GM23248 (cell line): ENCODE results near the gene ZDHHC24. TPM values are rescaled to one million over a fixed set of nuclear protein-coding genes. Genes with fewer than 3 reads are reported as not detected.

Experiments used
- DNase-seq: peaks from one replicate; pipeline ENCODE4 v3.0.0-alpha.2; 2015
- H2AFZ ChIP-seq: fragments of 200-600 bp; sonication (generic); 2 replicates; pipeline ENCODE4 v1.6.1; 2016; ENCODE audit warnings: antibody characterized with exemption
- H3F3A ChIP-seq: fragments of 200-600 bp; sonication (generic); 2 replicates; pipeline ENCODE4 v1.6.1; 2016; ENCODE audit warnings: mild to moderate bottlenecking, antibody characterized with exemption, mixed run types; ENCODE audit not compliant: insufficient read depth
- H3K27ac ChIP-seq: fragments of 200-600 bp; sonication (generic); 2 replicates; pipeline ENCODE4 v1.5.1; 2016; ENCODE audit warnings: mild to moderate bottlenecking
- H3K27me3 ChIP-seq: fragments of 200-600 bp; sonication (generic); replicated peaks from 2 replicates; pipeline ENCODE4 v1.6.1; 2016; ENCODE audit warnings: mild to moderate bottlenecking; ENCODE audit not compliant: insufficient read depth
- H3K36me3 ChIP-seq: fragments of 200-600 bp; sonication (generic); 2 replicates; pipeline ENCODE4 v1.6.1; 2016; ENCODE audit warnings: low read depth, mild to moderate bottlenecking
- H3K4me1 ChIP-seq: fragments of 200-600 bp; sonication (generic); 2 replicates; pipeline ENCODE4 v1.6.1; 2016; ENCODE audit warnings: mild to moderate bottlenecking; ENCODE audit not compliant: insufficient read depth
- H3K4me2 ChIP-seq: fragments of 200-600 bp; sonication (generic); one replicate; pipeline ENCODE4 v1.6.1; 2016; ENCODE audit warnings: mild to moderate bottlenecking; ENCODE audit not compliant: unreplicated experiment
- H3K4me3 ChIP-seq: fragments of 200-600 bp; sonication (generic); 2 replicates; pipeline ENCODE4 v1.5.1; 2016; ENCODE audit warnings: mild to moderate bottlenecking
- H3K79me2 ChIP-seq: fragments of 200-600 bp; sonication (generic); 2 replicates; pipeline ENCODE4 v1.6.1; 2016; ENCODE audit warnings: mild to moderate bottlenecking; ENCODE audit not compliant: insufficient read depth
- H3K9ac ChIP-seq: fragments of 200-600 bp; sonication (generic); 2 replicates; pipeline ENCODE4 v1.6.1; 2016; ENCODE audit warnings: mild to moderate bottlenecking
- H3K9me2 ChIP-seq: fragments of 200-600 bp; sonication (generic); 2 replicates; pipeline ENCODE4 v1.6.1; 2016; ENCODE audit warnings: mixed run types, mild to moderate bottlenecking, moderate library complexity; ENCODE audit not compliant: insufficient read depth
- H3K9me3 ChIP-seq: fragments of 200-600 bp; sonication (generic); one replicate; pipeline ENCODE4 v1.6.1; 2017; ENCODE audit warnings: low read depth
- H4K20me1 ChIP-seq: fragments of 200-600 bp; sonication (generic); 2 replicates; pipeline ENCODE4 v1.6.0; 2016; ENCODE audit not compliant: insufficient read depth
- EZH2 ChIP-seq: fragments of 200-600 bp; sonication (generic); IDR thresholded peaks from 2 replicates; pipeline ENCODE4 v1.6.1; 2018; ENCODE audit warnings: antibody characterized with exemption, mild to moderate bottlenecking; ENCODE audit not compliant: insufficient read depth, poor library complexity, severe bottlenecking
- EZH2phosphoT487 ChIP-seq: fragments of 200-600 bp; sonication (generic); IDR thresholded peaks from 2 replicates; pipeline ENCODE4 v1.6.1; 2018; ENCODE audit warnings: antibody characterized with exemption, moderate library complexity, mild to moderate bottlenecking, low read depth; ENCODE audit not compliant: insufficient read depth
- whole genome bisulfite sequencing, 2 experiments: methylation state at CpG; one replicate each; pipeline ENCODE4 v1.1.6; 2015 to 2017; ENCODE audit warnings: low lambda C conversion rate in 2 of 2, low coverage in 1 of 2; ENCODE audit errors: missing lambda C conversion rate in 2 of 2; 5-methylcytosine and 5-hydroxymethylcytosine counted together
- in situ Hi-C: fragments of 300-500 bp; cut with MboI; formaldehyde crosslinking; loops from 2 replicates; pipeline ENCODE4 v1.15.0; 2020
- polyA plus RNA-seq: library from polyadenylated mRNA; unstranded; fragments of >200 nt; fragmentation: Nextera tagmentation; extraction: Ambion mirVana; gene quantifications from 2 replicates; pipeline ENCODE4 v1.2.1, GENCODE V29; 2016
- total RNA-seq: library from RNA; depleted of rRNA; stranded (reverse); fragments of >200 nt; shearing (Covaris generic); gene quantifications from 2 replicates; pipeline ENCODE4 v1.2.3, GENCODE V29; 2014

ZDHHC24 gene
- total and polyA plus RNA-seq, 2 experiments from 2014 or later: 20.8 to 23.5 TPM

- no peaks in the 10 kb centered on the region for H3F3A ChIP-seq
- peaks cover 14% of the 10 kb centered on the region for H3K79me2 ChIP-seq
- H3K9me3 ChIP-seq: no peaks in the 10 kb centered on the region
- peak within 1 kb of the TSS; percentile 88 for H3K27ac ChIP-seq
- H3K4me3 ChIP-seq: peak within 1 kb of the TSS; percentile 85
- no peaks in the 10 kb centered on the region for H3K9me2 ChIP-seq
- TF ChIP-seq EZH2phosphoT487: no peak
- WGBS, 2 experiments: 1 to 2% methylated on average over 47 to 62 of the region's 62 CpGs
- H3K9ac ChIP-seq: peak within 1 kb of the TSS; percentile 96
- H3K27me3 ChIP-seq: no peaks in the 10 kb centered on the region
- no peaks in the 10 kb centered on the region for H4K20me1 ChIP-seq
- H3K4me2 ChIP-seq: peak within 1 kb of the TSS; percentile 86
- peak; percentile 99 for DNase-seq
- 0 out of 2 replicates have a peak, but pooled peaks cover 8% of the 10 kb centered on the region for H3K4me1 ChIP-seq
- H2AFZ ChIP-seq: peak within 1 kb of the TSS; percentile 87
- H3K36me3 ChIP-seq: no peaks in the 10 kb centered on the region
- in situ Hi-C loops: no loop called here
Measured at GRCh38 chr11:66480117-66480938, 65.5 kb downstream of the ZDHHC24 start, which contains the start of gene DPP3. DPP3 (plus strand) TSS chr11:66480434; CDS start chr11:66482201, 1,767 bp downstream.

DNA sequence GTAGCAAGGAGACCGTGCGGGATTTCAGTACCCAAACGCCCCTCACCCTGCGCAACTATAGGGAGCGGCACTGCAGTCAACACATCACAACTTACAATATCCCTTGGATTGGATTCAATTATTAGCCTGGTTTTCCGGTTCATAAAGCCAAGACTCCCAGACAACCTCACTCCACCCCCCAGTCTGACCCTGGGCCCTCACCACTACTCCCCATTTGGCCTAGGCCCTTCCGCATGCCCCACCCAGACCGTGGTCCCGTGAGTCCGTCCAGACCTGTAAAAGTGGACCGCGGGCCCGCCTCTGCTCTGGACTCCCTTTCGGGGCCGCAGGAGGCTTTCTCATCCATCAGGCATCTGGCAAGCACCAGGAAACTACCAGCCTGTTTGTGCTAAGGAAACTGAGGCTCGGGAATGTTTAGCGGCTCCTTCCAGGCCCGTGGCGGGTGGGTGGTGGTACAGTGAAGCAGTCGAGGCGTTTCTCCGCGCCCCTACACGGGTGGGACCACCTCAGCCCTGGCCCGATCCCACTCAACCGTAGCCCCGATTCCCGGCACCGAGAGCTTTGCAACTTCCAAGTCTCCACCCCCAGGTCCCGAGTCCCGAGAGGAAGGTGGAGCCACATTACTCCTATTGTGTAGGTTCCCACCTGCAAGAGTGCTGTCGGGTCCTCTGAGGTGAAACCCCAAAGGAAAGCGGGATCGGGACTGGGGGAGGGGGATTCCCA lies 66.3 kb downstream of the ZDHHC24 start:
- TF ChIP-seq EZH2phosphoT487 (no peak), EZH2 (no peak)
- in situ Hi-C loops: no loop called here
- Histone ChIP-seq H3K4me1 (0 out of 2 replicates have a peak, but pooled peaks cover 8% of the 10 kb centered on the region), H3K4me3 (peak overlapping the region; percentile 85), H3K9ac (peak overlapping the region; percentile 96), H2AFZ (peak overlapping the region; percentile 87), H3K9me3 (no peaks in the 10 kb centered on the region), H4K20me1 (no peaks in the 10 kb centered on the region), H3K36me3 (no peaks in the 10 kb centered on the region), H3F3A (no peaks in the 10 kb centered on the region), H3K4me2 (peak overlapping the region; percentile 86), H3K27ac (peak overlapping the region; percentile 88), H3K79me2 (peaks cover 14% of the 10 kb centered on the region), H3K9me2 (no peaks in the 10 kb centered on the region), H3K27me3 (no peaks in the 10 kb centered on the region)
- DNase-seq: peak; percentile 74
- 1% methylated on average over 34 of the region's 34 CpGs for WGBS, 2 experiments

DNA sequence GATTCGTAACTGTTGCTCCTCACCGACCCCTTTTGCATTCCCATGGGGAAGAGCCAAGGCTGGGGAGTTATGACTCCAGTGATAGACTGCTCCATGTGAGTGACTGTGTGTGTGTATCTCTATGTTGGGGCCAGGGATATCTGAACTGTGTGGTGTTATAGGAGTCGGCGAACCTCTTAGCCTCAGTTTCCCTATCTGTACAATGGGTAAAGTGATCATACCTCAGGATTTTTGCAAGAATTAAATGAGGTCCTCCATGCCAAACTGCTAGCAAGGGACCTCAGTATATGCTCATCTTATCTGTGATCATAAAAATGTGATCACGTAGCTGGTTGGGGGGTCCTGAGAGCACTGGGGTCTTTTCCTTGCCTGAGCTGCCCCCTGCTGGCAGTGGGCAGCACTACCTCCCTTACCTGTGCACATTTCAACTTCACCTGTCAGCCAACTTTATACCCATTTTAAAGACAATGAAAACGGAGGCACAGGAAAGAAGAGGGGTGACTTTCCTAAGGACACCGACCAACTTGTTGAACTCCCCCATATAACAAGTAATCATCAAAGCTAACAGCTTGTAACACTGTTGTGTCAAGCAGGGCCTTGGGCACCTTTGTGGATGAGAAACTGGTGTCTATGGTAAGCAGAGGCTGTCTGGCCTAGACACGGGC lies 67.0 kb downstream of the ZDHHC24 start:
- peaks cover 14% of the 10 kb centered on the region for H3K79me2 ChIP-seq
- H2AFZ ChIP-seq: peak overlapping the region; percentile 87
- TF ChIP-seq EZH2: no peak
- TF ChIP-seq EZH2phosphoT487: no peak
- H4K20me1 ChIP-seq: no peaks in the 10 kb centered on the region
- DNase-seq: no peak
- H3K27ac ChIP-seq: peak overlapping the region; percentile 88
- H3F3A ChIP-seq: no peaks in the 10 kb centered on the region
- H3K9me3 ChIP-seq: no peaks in the 10 kb centered on the region
- no peaks in the 10 kb centered on the region for H3K27me3 ChIP-seq
- H3K4me3 ChIP-seq: peak overlapping the region; percentile 85
- WGBS, 2 experiments: 31 to 36% methylated on average over 8 of the region's 8 CpGs
- in situ Hi-C loops: no loop called here
- H3K9ac ChIP-seq: peak overlapping the region; percentile 96
- H3K36me3 ChIP-seq: no peaks in the 10 kb centered on the region
- peak overlapping the region; percentile 86 for H3K4me2 ChIP-seq
- no peaks in the 10 kb centered on the region for H3K9me2 ChIP-seq
- H3K4me1 ChIP-seq: 0 out of 2 replicates have a peak, but pooled peaks cover 8% of the 10 kb centered on the region

DNA sequence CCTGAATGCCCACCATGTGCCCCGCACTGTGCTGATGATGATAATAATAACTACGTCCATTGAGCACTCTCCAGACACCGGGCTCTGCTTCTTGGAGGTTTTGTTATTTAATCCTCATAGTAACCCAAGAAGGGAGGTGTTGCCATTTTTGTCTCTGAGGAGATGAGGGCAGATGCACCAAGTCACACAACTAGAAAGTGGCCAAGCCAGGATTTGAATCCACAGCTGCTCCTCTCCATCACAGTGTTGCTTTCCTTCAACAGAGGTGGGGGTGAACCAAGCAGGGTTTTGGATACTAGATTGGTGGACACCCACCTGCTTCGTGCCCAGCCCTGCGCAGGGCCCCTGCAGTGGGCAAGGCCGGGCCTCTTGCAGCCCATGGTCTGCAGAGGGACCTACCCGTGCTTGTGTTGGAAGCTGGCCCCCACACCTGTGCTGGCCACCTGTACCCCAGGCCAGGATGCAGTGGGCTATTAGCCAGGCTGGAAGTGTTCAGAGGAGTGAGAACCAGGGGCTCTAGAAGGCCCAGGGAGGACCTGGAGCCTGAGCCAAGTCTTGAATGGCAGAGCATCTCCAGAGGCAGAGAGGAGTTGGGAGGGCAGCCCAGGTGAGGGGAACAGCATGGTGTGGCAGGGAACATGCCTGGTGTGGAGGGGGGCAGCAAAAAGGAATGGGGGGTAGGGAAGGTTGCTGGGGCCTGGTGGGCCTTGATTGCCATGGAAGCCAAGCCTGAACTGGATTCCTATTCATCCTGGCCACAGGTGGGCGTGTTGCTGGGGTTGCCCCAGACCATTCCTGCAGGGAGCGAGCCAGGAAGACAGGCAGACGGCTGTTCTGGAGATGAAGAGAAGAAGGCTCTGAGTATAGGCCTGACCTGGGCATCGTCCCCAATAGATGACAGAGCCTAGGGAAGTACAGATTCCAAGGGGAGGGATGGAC lies 68.3 kb downstream of the ZDHHC24 start:
- DNase-seq: no peak
- WGBS, 2 experiments: 71 to 76% methylated on average over 9 to 11 of the region's 11 CpGs
- Histone ChIP-seq H2AFZ (no peak overlapping the region), H3K4me1 (0 out of 2 replicates have a peak, but pooled peaks cover 8% of the 10 kb centered on the region), H3K4me2 (no peak overlapping the region), H3K9me3 (no peaks in the 10 kb centered on the region), H3F3A (no peaks in the 10 kb centered on the region), H3K9me2 (no peaks in the 10 kb centered on the region), H3K4me3 (no peak overlapping the region), H3K36me3 (no peaks in the 10 kb centered on the region), H3K9ac (no peak overlapping the region), H3K27me3 (no peaks in the 10 kb centered on the region), H3K27ac (no peak overlapping the region), H4K20me1 (no peaks in the 10 kb centered on the region), H3K79me2 (peaks cover 14% of the 10 kb centered on the region)
- in situ Hi-C loops: no loop called here
- no peak for TF ChIP-seq EZH2phosphoT487
- TF ChIP-seq EZH2: no peak
